ENCODE measurements around the gene CCNJ. TPM values are rescaled to one million over a fixed set of nuclear protein-coding genes. Genes with fewer than 3 reads are reported as not detected.
A peak's percentile ranks its signal among the peaks of the same experiment; 100 is the strongest.

The CCNJ gene
- total and polyA plus RNA-seq, 9 of the 15 experiments (the other 6 are each of a cell fraction or from before 2014, with no cell fraction given) = 0.69 to 15.7 (median 9.2) TPM

GRCh38 chr10:96022739-96023138 lies 20.6 kb upstream of the CCNJ start (continued):
- no peak for TF ChIP-seq ZNF318 (IDR thresholded peaks at IDR 0.05; ENCODE audit: borderline replicate concordance in 1 of 2, low read depth in 1 of 2)
- TF ChIP-seq HDAC2 (IDR thresholded peaks at IDR 0.05) = no peak
- no peak for TF ChIP-seq HMG20B (CRISPR knock-in tag; IDR thresholded peaks at IDR 0.05)
- no peak for TF ChIP-seq NR3C1 (CRISPR knock-in tag; IDR thresholded peaks at IDR 0.05)
- TF ChIP-seq TCF3 (CRISPR knock-in tag; IDR thresholded peaks at IDR 0.05) = peak; percentile 84
- no peak for TF ChIP-seq POLR2H (tag; IDR thresholded peaks at IDR 0.05; ENCODE audit: low read depth)
- TF ChIP-seq BACH1 (tag; IDR thresholded peaks at IDR 0.05) = no peak
- TF ChIP-seq FOXP1 (CRISPR knock-in tag; IDR thresholded peaks at IDR 0.05) = no peak
- TF ChIP-seq CREM (IDR thresholded peaks at IDR 0.05; ENCODE audit: low read depth) = no peak
- TF ChIP-seq WHSC1 (IDR thresholded peaks at IDR 0.05; ENCODE audit: low read length) = no peak
- TF ChIP-seq REST (IDR thresholded peaks at IDR 0.05; ENCODE audit: borderline replicate concordance) = peak; percentile 38
- no peak for TF ChIP-seq REST (CRISPR knock-in tag; IDR thresholded peaks at IDR 0.05; ENCODE audit: low read depth)
- TF ChIP-seq PHF21A (IDR thresholded peaks at IDR 0.05; ENCODE audit: borderline replicate concordance, low read depth) = no peak
- TF ChIP-seq CBX1 (IDR thresholded peaks at IDR 0.05; ENCODE audit: low read depth) = no peak
- TF ChIP-seq MEIS2 (IDR thresholded peaks at IDR 0.05; ENCODE audit: partially characterized antibody) = peak; percentile 22

All from K562 (cell line).